IPS-18c (cell line): ENCODE measurements around the gene FN1.

ENCODE experiments used
- H3K4me3 ChIP-seq: 2 replicates; pipeline ENCODE4 v1.7.0; 2013; ENCODE audit warnings: low read depth, mild to moderate bottlenecking, low read length, moderate library complexity; ENCODE audit not compliant: insufficient read depth
- H3K9me3 ChIP-seq: one replicate; pipeline ENCODE4 v1.6.1; 2013; ENCODE audit warnings: mild to moderate bottlenecking, low read length, moderate library complexity; ENCODE audit not compliant: control insufficient read depth, insufficient read depth

FN1 gene

DNA sequence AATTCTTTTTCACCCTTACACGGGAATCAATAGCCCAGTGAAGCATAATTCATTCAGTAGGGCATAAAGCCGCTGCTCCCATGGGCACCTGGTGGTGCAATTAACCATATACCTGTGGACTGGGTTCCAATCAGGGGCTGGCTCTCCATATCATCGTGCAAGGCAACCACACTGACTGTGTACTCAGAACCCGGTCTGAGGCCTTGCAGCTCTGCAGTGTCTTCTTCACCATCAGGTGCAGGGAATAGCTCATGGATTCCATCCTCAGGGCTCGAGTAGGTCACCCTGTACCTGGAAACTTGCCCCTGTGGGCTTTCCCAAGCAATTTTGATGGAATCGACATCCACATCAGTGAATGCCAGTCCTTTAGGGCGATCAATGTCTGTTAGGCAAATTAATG, 55.2 kb downstream of the FN1 start:
- Histone ChIP-seq H3K4me3 (no peak overlapping the region), H3K9me3 (peaks cover 2% of the 10 kb centered on the region)

DNA sequence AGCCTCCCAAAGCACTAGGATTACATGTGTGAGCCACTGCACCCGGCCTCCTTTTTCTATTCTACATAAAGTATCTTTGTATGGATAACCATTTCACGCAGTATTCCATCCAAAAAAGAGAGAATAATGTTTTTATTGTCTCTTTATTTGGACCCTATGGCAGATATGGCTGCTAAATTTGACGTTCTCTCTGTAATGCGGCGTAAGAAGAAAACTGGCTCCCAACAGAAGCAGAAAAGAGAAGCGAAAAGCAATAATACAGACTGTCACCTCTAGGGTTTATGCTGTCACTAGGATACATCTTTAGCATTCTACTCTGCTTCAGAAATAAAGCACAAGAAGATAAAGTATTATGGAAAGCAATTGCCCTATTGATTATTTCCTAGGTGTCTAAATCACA, 55.9 kb downstream of the FN1 start:
- H3K9me3 ChIP-seq: peaks cover 2% of the 10 kb centered on the region
- H3K4me3 ChIP-seq: no peak overlapping the region

DNA sequence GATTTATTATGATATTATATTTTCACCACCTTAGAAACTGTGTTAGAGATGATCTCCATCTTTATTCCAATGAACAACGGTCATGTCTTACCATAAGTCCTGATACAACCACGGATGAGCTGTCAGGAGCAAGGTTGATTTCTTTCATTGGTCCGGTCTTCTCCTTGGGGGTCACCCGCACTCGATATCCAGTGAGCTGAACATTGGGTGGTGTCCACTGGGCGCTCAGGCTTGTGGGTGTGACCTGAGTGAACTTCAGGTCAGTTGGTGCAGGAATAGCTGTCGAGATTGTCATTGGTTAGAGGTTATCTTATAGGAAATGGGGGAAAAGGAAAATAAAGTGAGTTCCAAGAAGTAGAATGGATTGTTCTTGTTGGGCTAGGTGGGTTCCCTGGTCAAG, 56.8 kb downstream of the FN1 start:
- Histone ChIP-seq H3K4me3 (no peak overlapping the region), H3K9me3 (peaks cover 2% of the 10 kb centered on the region)

DNA sequence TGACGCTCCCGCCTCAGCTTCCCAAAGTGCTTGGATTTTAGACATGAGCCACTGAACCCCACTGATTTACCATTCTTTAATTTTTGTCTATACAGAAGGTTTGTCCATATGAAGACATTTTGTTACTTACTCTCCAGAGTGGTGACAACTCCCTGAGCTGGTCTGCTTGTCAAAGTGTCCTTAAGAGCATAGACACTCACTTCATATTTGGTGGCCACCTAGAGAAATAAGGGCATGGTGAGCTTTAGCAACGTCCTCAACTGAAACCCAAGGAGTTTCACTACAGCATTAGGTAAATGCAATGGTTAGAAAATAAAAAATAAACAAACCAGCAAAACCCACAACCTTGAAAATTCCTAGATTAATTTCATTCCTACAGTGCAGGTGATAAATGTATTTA, 57.8 kb downstream of the FN1 start:
- Histone ChIP-seq H3K4me3 (no peak overlapping the region), H3K9me3 (peaks cover 2% of the 10 kb centered on the region)

DNA sequence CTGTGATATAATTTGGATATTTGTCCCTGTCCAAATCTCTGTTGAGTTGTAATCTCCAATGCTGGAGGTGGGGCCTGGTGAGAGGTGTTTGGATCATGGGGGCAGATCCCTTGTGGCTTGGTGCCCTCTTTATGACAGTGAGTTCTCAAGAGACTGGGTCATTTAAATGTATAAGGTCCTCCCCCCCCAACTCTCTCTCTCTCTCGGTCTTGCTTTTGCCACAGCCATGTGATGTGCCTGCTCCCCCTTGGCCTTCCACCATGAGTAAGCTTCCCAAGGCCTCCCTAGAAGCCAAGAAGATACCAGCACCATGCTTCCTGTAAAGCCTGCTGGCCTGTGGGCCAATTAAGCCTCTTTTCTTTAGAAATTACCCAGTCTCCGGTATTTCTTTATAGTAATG, 58.6 kb downstream of the FN1 start:
- Histone ChIP-seq H3K4me3 (no peak overlapping the region), H3K9me3 (peaks cover 2% of the 10 kb centered on the region)

DNA sequence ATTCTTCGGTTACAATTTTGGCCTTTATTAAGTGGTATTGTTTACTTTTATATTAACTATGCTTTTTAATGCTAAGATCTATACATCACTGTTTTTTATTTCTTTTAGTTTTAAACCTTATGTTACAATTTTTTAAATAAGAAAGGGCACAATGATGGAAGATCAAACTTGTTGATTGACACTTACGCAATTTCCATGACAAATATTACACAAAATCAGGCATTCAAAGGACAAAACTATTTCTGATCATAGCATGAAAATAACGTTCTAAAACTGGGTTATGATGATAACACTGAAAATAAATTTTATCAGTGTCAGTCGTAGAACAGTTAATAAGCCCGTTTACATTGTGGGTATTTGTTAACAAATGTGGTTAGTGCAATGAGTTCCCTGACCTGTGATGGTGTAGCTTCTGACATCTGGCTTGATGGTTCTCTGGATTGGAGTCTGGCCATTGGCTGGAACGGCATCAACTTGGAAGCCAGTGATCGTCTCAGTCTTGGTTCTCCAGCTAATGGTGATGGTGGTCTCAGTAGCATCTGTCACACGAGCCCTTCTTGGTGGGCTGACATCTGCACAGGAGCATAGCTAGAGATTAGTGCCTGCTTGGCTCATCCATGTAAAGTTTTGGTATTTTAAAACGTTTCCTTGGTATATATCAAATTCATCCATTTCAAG, 59.6 kb downstream of the FN1 start:
- no peak overlapping the region for H3K4me3 ChIP-seq

DNA sequence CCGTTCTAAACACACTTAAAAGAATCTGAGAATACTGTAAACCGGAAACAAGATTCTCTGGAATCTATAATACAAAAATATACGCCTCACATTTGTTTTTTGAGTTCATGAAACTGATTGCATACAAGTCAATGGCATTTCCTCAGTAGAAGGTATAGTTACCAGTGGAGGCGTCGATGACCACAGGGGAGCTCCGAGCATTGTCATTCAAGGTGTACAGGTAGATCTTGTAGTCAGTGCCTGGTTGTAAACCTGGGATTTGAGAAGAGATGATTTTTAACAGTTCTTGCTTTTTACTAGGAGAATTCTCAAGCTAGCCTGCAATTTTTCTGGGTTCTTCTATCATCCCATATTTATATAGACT, 60.4 kb downstream of the FN1 start:
- Histone ChIP-seq H3K9me3 (peaks cover 2% of the 10 kb centered on the region), H3K4me3 (no peak overlapping the region)

More for the DNA sequence above, 59.6 kb downstream of the FN1 start:
- H3K9me3 ChIP-seq: peaks cover 2% of the 10 kb centered on the region

DNA sequence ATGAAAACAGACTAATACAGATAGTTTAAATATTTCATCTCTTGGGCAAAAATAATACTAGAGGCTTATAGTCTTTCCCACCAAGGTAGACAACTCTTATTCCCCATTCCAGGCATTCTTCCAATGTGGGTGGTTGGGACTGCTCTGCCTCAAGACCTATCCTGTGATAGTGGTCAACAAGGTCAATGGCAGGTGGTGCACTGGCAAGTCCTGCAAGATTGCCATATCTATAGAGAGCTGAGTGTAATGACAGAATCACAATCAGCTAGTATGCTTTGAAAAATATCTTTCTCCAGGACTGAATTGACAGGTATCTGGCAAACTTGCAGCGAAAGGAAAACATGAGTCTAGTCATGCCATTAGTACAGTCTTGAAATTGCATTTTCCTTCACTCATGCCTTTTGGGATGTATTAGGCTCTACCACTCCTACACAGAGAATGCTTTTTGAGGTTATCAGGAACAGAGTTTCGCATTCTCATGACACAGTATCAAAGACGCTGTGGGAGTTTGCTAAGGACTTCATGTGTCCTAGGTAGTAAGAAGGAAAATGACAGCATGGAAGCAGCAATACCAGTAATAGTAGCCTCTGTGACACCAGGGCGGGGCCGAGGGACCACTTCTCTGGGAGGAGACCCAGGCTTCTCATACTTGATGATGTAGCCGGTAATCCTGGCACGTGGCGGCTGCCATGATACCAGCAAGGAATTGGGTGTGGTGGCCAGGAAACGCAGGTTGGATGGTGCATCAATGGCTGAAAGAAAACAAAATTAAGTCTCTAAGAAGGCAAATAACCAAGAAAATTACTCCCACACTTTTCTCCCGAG, 61.0 kb downstream of the FN1 start:
- Histone ChIP-seq H3K4me3 (no peak overlapping the region), H3K9me3 (peaks cover under 1% of the 10 kb centered on the region)

DNA sequence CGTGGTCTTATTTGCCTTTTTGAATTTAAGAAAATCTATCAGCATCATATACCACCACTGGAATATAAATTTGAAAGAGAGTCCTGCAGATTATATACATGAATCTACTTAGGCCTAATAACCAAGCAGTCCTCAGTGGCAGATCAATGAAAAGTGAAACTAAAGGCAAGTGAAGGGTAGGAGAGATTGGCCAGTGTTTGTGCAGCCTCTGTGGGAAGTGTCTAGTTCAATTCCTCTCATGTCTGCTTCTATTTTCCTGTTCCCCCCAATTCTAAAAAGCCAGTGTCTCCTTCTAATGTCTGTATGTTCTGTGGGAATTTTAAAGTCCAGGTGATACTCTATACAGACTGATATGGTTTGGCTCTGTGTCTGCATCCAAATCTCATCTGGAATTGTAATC, 61.9 kb downstream of the FN1 start:
- no peak overlapping the region for H3K4me3 ChIP-seq
- H3K9me3 ChIP-seq: no peaks in the 10 kb centered on the region

DNA sequence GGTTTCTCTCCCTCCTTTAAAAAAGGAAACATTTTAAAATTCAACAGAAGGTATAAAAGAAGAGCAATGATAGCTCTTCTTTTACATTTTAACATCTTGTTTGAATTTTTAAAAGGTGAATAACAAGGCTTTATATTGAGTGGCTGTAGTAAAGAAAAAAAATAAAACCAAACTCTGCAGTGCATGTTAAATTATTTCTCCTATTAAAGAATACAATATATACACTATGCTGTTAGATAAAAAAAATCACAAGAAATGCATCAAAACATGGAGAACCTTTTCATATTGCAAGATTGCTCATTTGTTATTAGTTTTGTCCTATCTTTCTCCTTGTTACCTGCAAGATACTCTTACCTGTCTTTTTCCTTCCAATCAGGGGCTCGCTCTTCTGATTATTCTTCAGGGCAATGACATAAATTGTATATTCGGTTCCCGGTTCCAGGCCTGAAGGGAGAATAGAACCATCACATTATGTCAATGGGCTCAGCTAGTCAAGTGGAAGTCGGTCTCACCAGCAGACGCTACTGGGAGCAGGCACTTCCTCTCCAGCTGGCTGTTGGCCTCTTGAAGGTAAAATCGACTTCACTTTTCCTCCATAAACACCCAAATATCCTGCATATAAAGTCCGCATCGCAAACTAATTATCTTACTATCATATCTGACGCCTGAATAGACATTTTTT, 62.8 kb downstream of the FN1 start:
- Histone ChIP-seq H3K9me3 (no peaks in the 10 kb centered on the region), H3K4me3 (no peak overlapping the region)

DNA sequence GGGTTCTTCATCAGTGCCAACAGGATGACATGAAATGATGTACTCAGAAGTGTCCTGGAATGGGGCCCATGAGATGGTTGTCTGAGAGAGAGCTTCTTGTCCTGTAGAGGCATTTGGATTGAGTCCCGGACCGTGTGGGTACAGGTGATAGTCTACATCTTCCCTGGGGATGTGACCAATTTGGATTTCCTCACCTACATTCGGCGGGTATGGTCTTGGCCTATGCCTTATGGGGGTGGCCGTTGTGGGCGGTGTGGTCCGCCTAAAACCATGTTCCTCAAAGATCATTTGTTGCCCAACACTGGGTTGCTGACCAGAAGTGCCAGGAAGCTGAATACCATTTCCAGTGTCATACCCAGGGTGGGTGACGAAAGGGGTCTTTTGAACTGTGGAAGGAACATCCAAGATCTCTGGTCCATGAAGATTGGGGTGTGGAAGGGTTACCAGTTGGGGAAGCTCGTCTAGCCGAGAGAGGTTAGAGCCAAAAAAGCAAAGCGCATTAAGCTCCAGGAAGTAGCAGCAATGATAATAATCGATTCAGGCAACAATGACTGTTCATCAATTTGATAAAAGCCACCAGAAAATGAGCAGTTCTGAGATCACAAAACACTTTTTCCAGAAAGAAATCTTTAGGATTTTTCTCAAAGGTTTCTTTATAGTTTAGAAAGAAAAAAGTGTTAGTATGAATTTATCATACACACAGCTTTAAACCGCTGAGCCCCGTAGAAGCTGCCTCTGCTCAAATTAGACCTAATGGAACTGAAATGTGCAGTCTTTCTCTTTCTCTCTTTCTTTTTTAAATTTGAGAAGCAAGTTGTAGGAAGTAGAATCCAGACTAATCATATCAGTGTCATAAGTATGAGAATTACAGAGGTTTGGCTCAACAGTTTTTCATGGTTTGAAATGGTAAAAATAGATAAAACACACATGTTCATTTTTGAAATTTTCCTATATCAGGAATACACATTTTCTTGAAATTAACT, 63.7 kb downstream of the FN1 start:
- Histone ChIP-seq H3K9me3 (no peaks in the 10 kb centered on the region), H3K4me3 (no peak overlapping the region)

DNA sequence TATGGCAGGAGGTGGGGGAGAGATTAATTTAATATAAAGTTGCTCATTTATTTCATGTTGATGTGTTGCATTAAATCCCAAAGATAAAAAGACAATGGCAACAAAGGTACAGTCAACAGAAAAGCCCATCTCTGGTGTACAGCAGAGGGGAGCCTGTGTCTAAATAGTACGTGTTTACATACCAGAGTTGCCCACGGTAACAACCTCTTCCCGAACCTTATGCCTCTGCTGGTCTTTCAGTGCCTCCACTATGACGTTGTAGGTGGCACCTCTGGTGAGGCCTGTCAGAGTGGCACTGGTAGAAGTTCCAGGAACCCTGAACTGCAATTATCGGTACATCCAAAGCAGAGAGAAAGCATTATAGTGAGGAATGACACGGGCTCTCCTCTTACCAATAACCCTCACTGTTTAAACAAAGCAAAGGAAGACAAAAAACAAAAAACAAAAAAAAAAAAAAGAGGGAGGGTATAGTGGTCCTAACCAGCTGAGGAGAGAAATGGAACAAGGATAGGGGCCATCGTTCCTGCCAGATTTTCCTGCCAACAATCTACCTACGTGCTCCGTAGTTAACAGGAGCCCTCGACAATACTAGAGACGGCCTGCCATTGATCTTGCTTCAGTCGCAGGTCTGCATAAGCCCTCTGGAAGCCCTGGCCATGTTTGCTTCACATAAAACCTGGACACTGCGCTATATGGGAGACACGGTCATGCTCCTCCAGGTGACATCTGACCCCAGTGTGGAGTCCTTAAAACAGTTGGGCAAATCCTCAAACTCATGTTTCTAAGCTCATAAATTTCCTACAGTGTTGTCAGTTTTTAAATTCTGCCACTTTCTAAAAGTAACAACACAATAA, 65.5 kb downstream of the FN1 start:
- no peak overlapping the region for H3K4me3 ChIP-seq
- no peaks in the 10 kb centered on the region for H3K9me3 ChIP-seq

DNA sequence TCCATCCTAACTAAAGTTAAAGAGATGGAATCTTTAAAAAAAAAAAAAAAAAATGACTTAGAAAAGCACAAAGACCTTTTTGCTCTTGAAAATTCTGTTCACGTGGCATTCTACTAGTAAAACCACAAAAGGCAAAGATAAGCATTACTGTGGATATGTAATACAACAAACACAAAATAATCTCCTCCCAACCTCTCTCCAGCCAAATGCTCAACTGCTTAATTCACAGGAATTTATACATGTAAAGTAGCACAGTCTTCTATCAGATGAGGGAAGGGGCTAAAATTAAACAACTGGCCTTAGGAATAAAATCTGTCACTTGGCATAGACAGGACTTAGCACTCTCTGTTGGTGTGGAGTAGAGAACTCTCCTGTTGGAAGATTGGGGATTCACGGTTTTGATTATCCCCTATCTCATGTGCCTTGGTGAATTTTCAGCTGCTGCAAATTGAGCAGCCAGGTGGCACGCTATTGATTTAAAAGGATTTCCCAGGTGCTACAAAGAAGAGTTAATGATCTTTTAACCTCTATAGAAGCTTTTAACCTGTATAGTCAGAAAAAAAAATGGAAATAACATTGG, 66.6 kb downstream of the FN1 start:
- H3K4me3 ChIP-seq: no peak overlapping the region
- no peaks in the 10 kb centered on the region for H3K9me3 ChIP-seq

DNA sequence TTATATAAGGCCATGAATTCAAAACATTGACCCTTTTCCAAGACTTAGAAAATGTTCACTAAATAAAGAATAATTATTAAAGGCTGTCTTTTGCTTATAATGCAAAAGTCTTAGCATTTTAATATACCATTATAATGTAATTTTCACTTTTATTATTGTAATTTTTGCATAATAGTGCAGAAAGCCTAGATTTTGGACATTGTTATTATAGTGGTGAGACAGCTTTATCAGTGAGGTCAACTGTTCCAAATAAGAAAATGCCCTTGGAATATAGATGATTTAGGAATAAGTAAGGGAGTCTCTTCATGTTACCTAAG, 67.4 kb downstream of the FN1 start:
- H3K4me3 ChIP-seq: no peak overlapping the region
- H3K9me3 ChIP-seq: no peaks in the 10 kb centered on the region

DNA sequence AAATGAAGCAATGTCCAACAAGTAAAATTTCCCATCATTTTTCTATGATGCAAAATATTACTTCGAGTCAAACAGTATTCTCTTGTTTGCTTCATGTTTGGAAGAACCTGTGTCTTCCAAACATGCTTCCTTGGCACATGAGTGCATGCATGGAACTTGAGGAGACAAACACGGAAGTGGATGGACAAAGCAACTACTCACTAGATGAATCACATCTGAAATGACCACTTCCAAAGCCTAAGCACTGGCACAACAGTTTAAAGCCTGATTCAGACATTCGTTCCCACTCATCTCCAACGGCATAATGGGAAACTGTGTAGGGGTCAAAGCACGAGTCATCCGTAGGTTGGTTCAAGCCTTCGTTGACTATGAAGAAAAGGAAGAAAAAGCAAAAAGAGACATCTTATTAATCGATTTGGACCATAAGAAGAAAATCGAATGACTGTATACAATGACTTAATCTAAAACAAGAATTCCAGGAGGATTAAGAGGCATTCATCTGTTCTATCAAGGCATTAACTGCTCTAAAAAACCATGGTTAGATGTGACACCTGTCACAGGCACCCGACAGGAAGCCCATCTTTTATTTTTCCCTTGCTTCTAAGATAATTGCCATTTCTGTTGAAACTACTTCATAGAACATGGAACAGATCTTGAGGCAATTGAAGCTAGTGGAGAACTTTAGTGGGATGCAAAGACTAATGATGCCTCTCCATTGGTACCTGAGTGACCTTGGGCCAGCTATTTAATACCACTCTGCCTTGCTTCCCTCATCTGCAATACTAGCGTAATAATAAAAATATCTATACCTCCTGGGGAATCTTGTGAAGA, 68.0 kb downstream of the FN1 start:
- Histone ChIP-seq H3K9me3 (no peaks in the 10 kb centered on the region), H3K4me3 (no peak overlapping the region)
